ENCODE data around the gene MAP3K14. TPM values are rescaled to one million over a fixed set of nuclear protein-coding genes. Genes with fewer than 3 reads are reported as not detected.

MAP3K14 gene
- total RNA-seq, 1 experiment from 2014 or later = 7.8 TPM

DNA sequence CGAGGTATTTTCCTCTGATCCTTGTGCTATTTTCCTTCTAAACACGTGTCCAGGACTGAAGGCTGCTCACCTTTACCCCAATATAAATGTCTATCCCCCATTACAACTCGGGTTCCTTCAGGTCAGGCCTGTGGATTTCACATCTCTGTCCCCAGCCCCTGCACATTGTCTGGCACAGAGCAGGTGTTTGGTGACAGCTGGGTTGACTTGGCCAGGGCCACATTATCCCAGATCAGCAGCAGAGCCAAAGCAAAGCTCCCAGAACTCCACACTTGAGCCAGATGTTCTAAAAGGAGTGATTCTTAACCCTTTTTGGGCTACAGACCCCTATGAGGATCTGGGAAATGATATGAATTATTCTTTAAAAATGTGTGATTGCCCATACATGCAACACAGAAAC, 36.9 kb downstream of the MAP3K14 start:
- H3K27me3 ChIP-seq (ENCODE audit: insufficient read depth, low read length) = no peaks in the 10 kb centered on the region
- no peak overlapping the region for H3K56ac ChIP-seq (ENCODE audit: insufficient read length, low read depth, low read length)
- H2BK15ac ChIP-seq (ENCODE audit: low read depth, low read length) = no peak overlapping the region
- no peak overlapping the region for H3K4me2 ChIP-seq (ENCODE audit: insufficient read depth, insufficient read length, low read length)
- H3T11ph ChIP-seq (ENCODE audit: low read length) = no peak overlapping the region
- H4K91ac ChIP-seq (ENCODE audit: insufficient read length, low read depth, low read length) = no peak overlapping the region
- H3K4me1 ChIP-seq (ENCODE audit: insufficient read depth, low read length) = no peaks in the 10 kb centered on the region
- H3K18ac ChIP-seq (ENCODE audit: insufficient read length, low read depth, low read length) = no peak overlapping the region
- H3K4me1 Mint-ChIP-seq = peaks cover 7 to 8% of the 10 kb centered on the region in 2 experiments
- no peak overlapping the region for H3K14ac ChIP-seq (ENCODE audit: insufficient read depth, low read length)
- H3K4me3 Mint-ChIP-seq = no peak overlapping the region
- H4K5ac ChIP-seq (ENCODE audit: insufficient read length, low read depth, low read length) = no peak overlapping the region
- no peak overlapping the region for H3K27ac Mint-ChIP-seq
- H3K79me1 ChIP-seq (ENCODE audit: insufficient read depth, low read depth, low read length, poor library complexity, severe bottlenecking) = no peaks in the 10 kb centered on the region
- H3K9ac ChIP-seq (ENCODE audit: extremely low read depth, insufficient read length, low read length) = no peak overlapping the region
- no peak overlapping the region for H3K27ac ChIP-seq (ENCODE audit: insufficient read length, low read depth, low read length)
- H2AFZ ChIP-seq (ENCODE audit: low read length) = no peak overlapping the region
- no peaks in the 10 kb centered on the region for H3K27me3 Mint-ChIP-seq (ENCODE audit: low read depth)
- no peak overlapping the region for H2BK5ac ChIP-seq (ENCODE audit: insufficient read length, low read length)
- WGBS (ENCODE audit: extremely low coverage, insufficient read length, low lambda C conversion rate) = no CpG with 5 or more reads among the region's 3 CpGs
- no peaks in the 10 kb centered on the region for H3K79me2 ChIP-seq (ENCODE audit: insufficient read depth, low read length)
- H3K23me2 ChIP-seq (ENCODE audit: insufficient read length, low read depth, low read length, poor library complexity, severe bottlenecking) = no peaks in the 10 kb centered on the region
- H3K9me3 ChIP-seq (ENCODE audit: control insufficient read depth, low read depth, low read length) = no peaks in the 10 kb centered on the region
- no peak overlapping the region for H2BK12ac ChIP-seq (ENCODE audit: insufficient read length, low read depth, low read length)
- H4K8ac ChIP-seq (replicated peaks; ENCODE audit: insufficient read length, low read depth, low read length) = no peak overlapping the region
- no peaks in the 10 kb centered on the region for H3K9me3 Mint-ChIP-seq
- no peak overlapping the region for H2BK20ac ChIP-seq (ENCODE audit: low read depth, low read length, poor library complexity, severe bottlenecking)
- H3K36me3 Mint-ChIP-seq (ENCODE audit: insufficient read depth in 1 of 3, low read depth in 3 of 3) = peaks cover 6 to 39% (median 26%) of the 10 kb centered on the region in 3 experiments; a peak in 6 of 7 replicates
- H2BK120ac ChIP-seq (ENCODE audit: low read depth, low read length, poor library complexity, severe bottlenecking) = no peak overlapping the region
- H2AK5ac ChIP-seq (ENCODE audit: insufficient read length, low read length) = no peak overlapping the region
- DNase-seq = no peak
- no peak overlapping the region for H3K23ac ChIP-seq (ENCODE audit: insufficient read length, low read depth, low read length)
- H3K4ac ChIP-seq (ENCODE audit: low read depth, low read length) = no peak overlapping the region
- TF ChIP-seq, protein P1, sequence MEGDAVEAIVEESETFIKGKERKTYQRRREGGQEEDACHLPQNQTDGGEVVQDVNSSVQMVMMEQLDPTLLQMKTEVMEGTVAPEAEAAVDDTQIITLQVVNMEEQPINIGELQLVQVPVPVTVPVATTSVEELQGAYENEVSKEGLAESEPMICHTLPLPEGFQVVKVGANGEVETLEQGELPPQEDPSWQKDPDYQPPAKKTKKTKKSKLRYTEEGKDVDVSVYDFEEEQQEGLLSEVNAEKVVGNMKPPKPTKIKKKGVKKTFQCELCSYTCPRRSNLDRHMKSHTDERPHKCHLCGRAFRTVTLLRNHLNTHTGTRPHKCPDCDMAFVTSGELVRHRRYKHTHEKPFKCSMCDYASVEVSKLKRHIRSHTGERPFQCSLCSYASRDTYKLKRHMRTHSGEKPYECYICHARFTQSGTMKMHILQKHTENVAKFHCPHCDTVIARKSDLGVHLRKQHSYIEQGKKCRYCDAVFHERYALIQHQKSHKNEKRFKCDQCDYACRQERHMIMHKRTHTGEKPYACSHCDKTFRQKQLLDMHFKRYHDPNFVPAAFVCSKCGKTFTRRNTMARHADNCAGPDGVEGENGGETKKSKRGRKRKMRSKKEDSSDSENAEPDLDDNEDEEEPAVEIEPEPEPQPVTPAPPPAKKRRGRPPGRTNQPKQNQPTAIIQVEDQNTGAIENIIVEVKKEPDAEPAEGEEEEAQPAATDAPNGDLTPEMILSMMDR (conservative IDR thresholded peaks at IDR 0.05) = no peak
- H4K20me1 ChIP-seq (ENCODE audit: control insufficient read depth, insufficient read depth, insufficient read length) = no peaks in the 10 kb centered on the region
